ENCODE measurements around the gene HNRNPAB. TPM values are rescaled to one million over a fixed set of nuclear protein-coding genes. Genes with fewer than 3 reads are reported as not detected.

Gene HNRNPAB
- total RNA-seq, 1 experiment from 2014 or later, result 408 TPM

- Histone ChIP-seq H3K4me3 (ENCODE audit: low read depth, low read length, poor library complexity, severe bottlenecking) (no peak overlapping the region), H3K4me1 (ENCODE audit: insufficient read depth, low read length, poor library complexity, severe bottlenecking) (peaks cover 10% of the 10 kb centered on the region), H3K27ac (ENCODE audit: low read depth, low read length, poor library complexity, severe bottlenecking) (no peak overlapping the region), H3K36me3 (ENCODE audit: insufficient read depth, low read length, poor library complexity, severe bottlenecking) (peaks cover 60% of the 10 kb centered on the region), H3K27me3 (replicated peaks; ENCODE audit: insufficient read depth, low read depth, low read length, poor library complexity) (no peaks in the 10 kb centered on the region), H3K9me3 (ENCODE audit: low read depth, low read length, poor library complexity, severe bottlenecking) (no peaks in the 10 kb centered on the region)
- no peak for DNase-seq (ENCODE audit: low spot score)
- BruUV-seq (replicated peaks), result no TSS peak
- intact Hi-C loops (cut with micrococcal nuclease; ENCODE audit: unreplicated experiment), result no loop called here
- TF ChIP-seq, protein P1, sequence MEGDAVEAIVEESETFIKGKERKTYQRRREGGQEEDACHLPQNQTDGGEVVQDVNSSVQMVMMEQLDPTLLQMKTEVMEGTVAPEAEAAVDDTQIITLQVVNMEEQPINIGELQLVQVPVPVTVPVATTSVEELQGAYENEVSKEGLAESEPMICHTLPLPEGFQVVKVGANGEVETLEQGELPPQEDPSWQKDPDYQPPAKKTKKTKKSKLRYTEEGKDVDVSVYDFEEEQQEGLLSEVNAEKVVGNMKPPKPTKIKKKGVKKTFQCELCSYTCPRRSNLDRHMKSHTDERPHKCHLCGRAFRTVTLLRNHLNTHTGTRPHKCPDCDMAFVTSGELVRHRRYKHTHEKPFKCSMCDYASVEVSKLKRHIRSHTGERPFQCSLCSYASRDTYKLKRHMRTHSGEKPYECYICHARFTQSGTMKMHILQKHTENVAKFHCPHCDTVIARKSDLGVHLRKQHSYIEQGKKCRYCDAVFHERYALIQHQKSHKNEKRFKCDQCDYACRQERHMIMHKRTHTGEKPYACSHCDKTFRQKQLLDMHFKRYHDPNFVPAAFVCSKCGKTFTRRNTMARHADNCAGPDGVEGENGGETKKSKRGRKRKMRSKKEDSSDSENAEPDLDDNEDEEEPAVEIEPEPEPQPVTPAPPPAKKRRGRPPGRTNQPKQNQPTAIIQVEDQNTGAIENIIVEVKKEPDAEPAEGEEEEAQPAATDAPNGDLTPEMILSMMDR (conservative IDR thresholded peaks at IDR 0.05; ENCODE audit: low read depth, low read length), result no peak
- TF ChIP-seq EZH2 (IDR thresholded peaks at IDR 0.05; ENCODE audit: borderline replicate concordance, low read depth, low read length, poor library complexity, severe bottlenecking), result no peak
- POLR2A ChIA-PET (ENCODE audit: low non-redundant PET), result no interaction called here
- CTCF ChIA-PET, result no interaction called here
Observed at GRCh38 chr5:178216088-178216534, 11.8 kb downstream of the HNRNPAB start.

DNA sequence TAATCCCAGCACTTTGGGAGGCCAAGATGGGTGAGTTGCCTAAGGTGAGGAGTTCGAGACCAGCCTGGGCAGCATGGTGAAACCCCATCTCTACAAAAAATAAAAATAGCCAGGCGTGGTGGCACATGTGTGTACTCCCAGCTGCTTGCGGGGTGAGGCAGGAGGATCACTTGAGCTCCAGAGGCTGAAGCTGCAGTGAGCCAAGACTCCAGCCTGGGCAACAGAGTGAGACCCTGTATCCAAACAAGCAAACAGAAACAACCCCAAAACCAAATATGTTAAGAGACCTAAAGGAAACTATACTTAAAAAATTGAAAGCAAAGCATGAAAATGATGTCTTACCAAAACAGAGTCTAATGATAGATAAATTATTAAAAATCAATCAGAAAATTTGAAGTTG lies 12.4 kb downstream of the HNRNPAB start:
- intact Hi-C loops (cut with micrococcal nuclease; ENCODE audit: unreplicated experiment), result no loop called here
- peaks cover 10% of the 10 kb centered on the region for H3K4me1 ChIP-seq (ENCODE audit: insufficient read depth, low read length, poor library complexity, severe bottlenecking)
- H3K27me3 ChIP-seq (replicated peaks; ENCODE audit: insufficient read depth, low read depth, low read length, poor library complexity), result no peaks in the 10 kb centered on the region
- CTCF ChIA-PET, result no interaction called here
- H3K9me3 ChIP-seq (ENCODE audit: low read depth, low read length, poor library complexity, severe bottlenecking), result no peaks in the 10 kb centered on the region
- H3K27ac ChIP-seq (ENCODE audit: low read depth, low read length, poor library complexity, severe bottlenecking), result no peak overlapping the region
- H3K36me3 ChIP-seq (ENCODE audit: insufficient read depth, low read length, poor library complexity, severe bottlenecking), result peaks cover 53% of the 10 kb centered on the region
- BruUV-seq (replicated peaks), result no TSS peak
- TF ChIP-seq, protein P1 (conservative IDR thresholded peaks at IDR 0.05; ENCODE audit: low read depth, low read length), result no peak
- no peak for TF ChIP-seq EZH2 (IDR thresholded peaks at IDR 0.05; ENCODE audit: borderline replicate concordance, low read depth, low read length, poor library complexity, severe bottlenecking)
- DNase-seq (ENCODE audit: low spot score), result no peak
- POLR2A ChIA-PET (ENCODE audit: low non-redundant PET), result no interaction called here
- no peak overlapping the region for H3K4me3 ChIP-seq (ENCODE audit: low read depth, low read length, poor library complexity, severe bottlenecking)

DNA sequence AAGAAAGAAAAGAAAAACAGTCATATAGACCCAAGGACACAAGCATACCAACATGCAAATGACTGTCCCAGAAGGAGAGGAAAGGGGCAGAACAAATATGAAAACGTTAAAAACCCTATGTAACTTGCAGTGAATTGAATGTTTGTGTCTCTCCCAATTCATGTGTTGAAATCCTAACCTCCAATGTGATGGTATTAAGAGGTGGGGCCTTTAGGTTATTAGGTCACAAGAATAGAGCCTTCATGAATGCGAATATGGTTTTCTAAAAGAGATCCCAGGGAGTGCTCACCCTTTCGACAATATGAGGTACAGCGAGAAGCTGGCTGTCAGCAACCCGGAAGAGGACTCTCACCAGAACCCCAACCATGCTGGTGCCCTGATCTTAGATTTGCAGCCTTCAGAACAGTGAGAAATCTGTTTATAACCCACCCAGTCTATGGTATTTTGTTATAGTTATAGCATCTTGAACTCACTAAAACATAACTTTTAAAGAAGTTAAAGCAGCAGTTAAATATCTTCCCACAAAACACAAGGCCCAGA lies 14.0 kb downstream of the HNRNPAB start:
- Histone ChIP-seq H3K27ac (ENCODE audit: low read depth, low read length, poor library complexity, severe bottlenecking) (no peak overlapping the region), H3K4me3 (ENCODE audit: low read depth, low read length, poor library complexity, severe bottlenecking) (no peak overlapping the region), H3K36me3 (ENCODE audit: insufficient read depth, low read length, poor library complexity, severe bottlenecking) (peaks cover 38% of the 10 kb centered on the region), H3K4me1 (ENCODE audit: insufficient read depth, low read length, poor library complexity, severe bottlenecking) (peaks cover 10% of the 10 kb centered on the region), H3K9me3 (ENCODE audit: low read depth, low read length, poor library complexity, severe bottlenecking) (no peaks in the 10 kb centered on the region), H3K27me3 (replicated peaks; ENCODE audit: insufficient read depth, low read depth, low read length, poor library complexity) (no peaks in the 10 kb centered on the region)
- BruUV-seq (replicated peaks), result no TSS peak
- CTCF ChIA-PET, result no interaction called here
- TF ChIP-seq, protein P1 (conservative IDR thresholded peaks at IDR 0.05; ENCODE audit: low read depth, low read length), result no peak
- TF ChIP-seq EZH2 (IDR thresholded peaks at IDR 0.05; ENCODE audit: borderline replicate concordance, low read depth, low read length, poor library complexity, severe bottlenecking), result no peak
- DNase-seq (ENCODE audit: low spot score), result no peak
- POLR2A ChIA-PET (ENCODE audit: low non-redundant PET), result no interaction called here
- intact Hi-C loops (cut with micrococcal nuclease; ENCODE audit: unreplicated experiment), result no loop called here

All from A673 (cell line).